Right ventricle myocardium inferior (tissue), 1 donor: ENCODE data around the gene SNAP47. TPM values are rescaled to one million over a fixed set of nuclear protein-coding genes. Genes with fewer than 3 reads are reported as not detected.
"Not testable (repeated sequence)": the region's sequence is repeated elsewhere in the genome, so short reads cannot be mapped to it uniquely, and the experiment has no call there.

Experiments used
- ATAC-seq: fragments of 200-7000 bp; cut with Tn5 transposase; one replicate; pipeline ENCODE4 v1.9.1; 2020; ENCODE audit warnings: mild to moderate bottlenecking, moderate library complexity
- DNase-seq: peaks from one replicate; pipeline ENCODE4 v3.0.0; 2021; ENCODE audit errors: missing footprints
- intact Hi-C: fragments of 100-400 bp; cut with DNase I; formaldehyde crosslinking; loops from one replicate; pipeline ENCODE4 v1.11.0; 2022
- long read RNA-seq: library from polyadenylated mRNA; unstranded; transcript quantifications from one replicate; pipeline ENCODE4 v2.0.0, GENCODE V29; 2021
- total RNA-seq: library from RNA; stranded (reverse); fragmentation: NEBNext Ultra II Directional; extraction: Animal tissue kit (Norgen Biotek cat#: 25700); gene quantifications from one replicate; pipeline ENCODE4 v1.2.1, GENCODE V29; 2021
- donor health status: DM: no; HTN: yes; CAD: no; lungs with severe emphysema.

The SNAP47 gene, protein sequence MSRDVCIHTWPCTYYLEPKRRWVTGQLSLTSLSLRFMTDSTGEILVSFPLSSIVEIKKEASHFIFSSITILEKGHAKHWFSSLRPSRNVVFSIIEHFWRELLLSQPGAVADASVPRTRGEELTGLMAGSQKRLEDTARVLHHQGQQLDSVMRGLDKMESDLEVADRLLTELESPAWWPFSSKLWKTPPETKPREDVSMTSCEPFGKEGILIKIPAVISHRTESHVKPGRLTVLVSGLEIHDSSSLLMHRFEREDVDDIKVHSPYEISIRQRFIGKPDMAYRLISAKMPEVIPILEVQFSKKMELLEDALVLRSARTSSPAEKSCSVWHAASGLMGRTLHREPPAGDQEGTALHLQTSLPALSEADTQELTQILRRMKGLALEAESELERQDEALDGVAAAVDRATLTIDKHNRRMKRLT
- 30.1 TPM for total RNA-seq
- long read RNA-seq, transcript SNAP47-202 (5 exons, 2,362 nt), result major isoform, 19 of 41 reads
- long read RNA-seq, transcript SNAP47-210 (3 exons, 2,375 nt), result minor isoform, 7 of 41 reads
- long read RNA-seq, partial matches to known transcripts, result 3 of 41 reads
- long read RNA-seq, other reads (novel, unspliced or antisense), result 11 of 41 reads

GRCh38 chr1:227734856-227735538 lies at the start of gene SNAP47, which contains the start of gene JMJD4:
Gene SNAP47 (plus strand): TSS chr1:227735435. CDS start chr1:227747737, 12,302 bp downstream.
Gene JMJD4 (minus strand): TSS chr1:227735302. CDS start chr1:227735273, 29 bp downstream.
- ATAC-seq (peak; percentile 94), DNase-seq (peak; percentile 95)
- intact Hi-C loops, result loop anchor here (5.0 kb wide), 1 partner anchor 173 kb away; the partner anchor contains the start of gene ZNF678

DNA sequence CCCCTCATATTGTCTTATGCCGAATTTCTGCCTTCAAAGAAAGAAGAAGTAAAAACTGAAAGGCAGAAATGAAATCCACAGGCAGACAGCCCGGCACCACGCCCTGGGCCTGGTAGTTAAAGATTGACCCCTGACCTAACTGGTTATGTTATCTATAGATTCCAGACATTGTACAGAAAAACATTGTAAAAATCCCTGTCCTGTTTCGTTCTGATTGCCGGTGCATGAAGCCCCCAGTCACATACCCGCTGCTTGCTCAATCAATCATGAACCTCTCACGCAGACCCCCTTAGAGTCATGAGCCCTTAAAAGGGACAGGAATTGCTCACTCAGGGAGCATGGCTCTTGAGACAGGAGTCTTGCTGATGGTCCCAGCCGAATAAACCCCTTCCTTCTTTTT lies 49.4 kb upstream of the SNAP47 start:
- intact Hi-C loops, result no loop called here
- ATAC-seq (no peak), DNase-seq (no peak)

DNA sequence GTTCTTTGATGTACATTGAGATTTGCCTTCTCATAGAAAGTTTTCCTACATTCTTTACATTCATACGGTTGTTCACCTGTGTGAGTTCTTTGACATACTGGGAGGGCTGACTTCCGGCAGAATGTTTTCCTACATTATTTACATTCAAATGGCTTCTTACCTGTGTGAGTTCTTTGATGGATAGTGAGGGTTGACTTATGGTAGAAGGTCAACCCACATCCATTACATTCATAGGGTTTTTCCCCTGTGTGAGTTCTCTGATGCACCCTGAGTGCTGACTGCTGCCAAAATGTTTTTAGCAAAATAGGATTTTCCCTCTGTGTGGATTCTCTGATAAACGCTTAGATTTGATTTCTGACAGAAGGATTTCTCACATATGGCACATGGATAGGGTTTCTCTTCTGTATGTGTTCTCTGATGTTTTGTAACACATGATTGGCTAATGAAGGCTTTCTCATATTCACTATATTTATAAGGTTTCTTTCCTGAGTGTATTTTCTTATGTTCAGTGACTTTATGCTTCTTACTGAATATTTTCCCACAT lies 37.8 kb upstream of the SNAP47 start:
- intact Hi-C loops, result no loop called here
- ATAC-seq (no peak), DNase-seq (no peak)

- ATAC-seq, intact Hi-C loops, DNase-seq: not testable (repeated sequence)
These were observed 33.6 kb upstream of the SNAP47 start for GRCh38 chr1:227701631-227702030.

DNA sequence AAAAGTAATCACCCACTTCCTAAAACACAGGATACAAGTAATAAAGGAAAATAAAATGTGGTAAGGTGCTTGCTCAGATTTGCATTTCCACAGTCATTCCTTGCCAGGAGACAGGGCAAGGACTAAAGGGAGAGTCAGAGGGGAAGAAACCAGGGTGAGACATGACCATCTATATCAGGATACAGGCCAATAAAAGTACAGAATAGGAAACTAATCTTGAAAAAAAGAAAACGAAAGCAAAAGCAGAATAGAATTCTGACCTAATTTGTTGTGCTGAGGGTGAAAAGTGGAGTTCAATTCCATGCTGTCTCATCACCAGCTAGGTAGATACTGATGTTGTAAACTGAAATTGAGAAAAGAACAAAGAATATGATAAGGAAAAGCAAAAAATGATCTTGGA lies 27.4 kb upstream of the SNAP47 start:
- intact Hi-C loops, result no loop called here
- DNase-seq, result no peak

DNA sequence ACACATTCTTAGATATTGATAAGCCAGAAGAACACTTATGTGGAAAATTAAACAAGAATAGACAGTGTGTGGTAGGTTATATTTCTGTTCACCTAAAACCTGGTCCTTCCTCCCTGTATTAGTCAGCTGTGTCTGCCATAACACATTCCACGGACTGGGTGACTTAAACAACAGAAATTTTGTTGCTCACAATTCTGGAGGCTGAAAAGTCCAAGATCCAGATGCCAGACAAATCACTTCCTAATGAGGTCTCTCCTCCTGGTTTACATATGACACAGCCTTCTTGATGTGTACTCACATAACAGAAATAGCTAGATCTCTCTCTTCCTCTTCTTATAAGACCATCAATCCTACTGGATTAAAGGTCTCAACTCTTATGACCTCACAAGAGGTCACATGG lies 25.8 kb upstream of the SNAP47 start:
- intact Hi-C loops, result no loop called here
- ATAC-seq, result no peak
- no peak for DNase-seq

More for the DNA sequence above, 27.4 kb upstream of the SNAP47 start:
- ATAC-seq, result no peak

GRCh38 chr1:227710474-227710873 lies 24.8 kb upstream of the SNAP47 start:
- DNase-seq, ATAC-seq, intact Hi-C loops: not testable (repeated sequence)

DNA sequence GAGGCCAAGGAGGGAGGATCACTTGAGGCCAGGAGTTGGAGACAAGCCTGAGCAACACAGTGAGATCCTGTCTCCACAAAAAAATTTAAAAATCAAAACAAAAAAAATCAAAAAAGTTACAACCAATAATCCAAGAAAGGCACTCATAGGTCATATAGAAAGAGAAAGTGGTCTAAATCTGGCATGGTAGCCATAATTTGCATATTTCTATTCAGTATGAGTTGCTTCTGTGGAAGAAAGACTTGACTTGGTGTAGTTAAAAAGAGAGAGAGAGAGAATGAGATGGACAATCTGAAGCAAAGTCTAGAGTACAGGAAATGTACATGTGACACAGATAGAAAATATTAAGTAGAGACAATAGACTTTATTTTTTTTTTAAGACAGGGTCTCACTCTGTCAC lies 22.6 kb upstream of the SNAP47 start:
- no peak for ATAC-seq
- intact Hi-C loops, result no loop called here
- no peak for DNase-seq

DNA sequence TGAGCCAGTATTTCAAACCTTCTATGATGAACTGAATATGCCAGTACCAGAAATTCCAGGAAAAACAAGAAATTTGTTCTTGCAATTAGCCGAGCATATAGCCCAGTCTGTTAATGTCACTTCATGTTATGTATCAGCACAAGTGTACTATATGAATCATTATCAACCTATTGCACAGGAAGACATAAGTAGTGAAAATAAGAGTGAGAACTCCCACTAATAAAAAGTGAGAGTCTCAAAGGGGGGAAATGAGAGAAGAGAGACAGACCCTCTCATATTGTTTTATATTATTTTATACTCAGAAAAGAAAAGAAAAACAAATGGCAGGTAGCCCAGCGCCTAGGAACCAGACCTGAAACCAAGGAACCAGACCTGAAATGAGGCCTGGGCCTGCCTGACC lies 16.3 kb upstream of the SNAP47 start:
- ATAC-seq, result no peak
- intact Hi-C loops, result no loop called here
- DNase-seq, result no peak

GRCh38 chr1:227723474-227723873 lies 11.8 kb upstream of the SNAP47 start:
- intact Hi-C loops, result no loop called here
- no peak for ATAC-seq
- DNase-seq, result no peak

GRCh38 chr1:227725046-227725445 lies 10.2 kb upstream of the SNAP47 start:
- DNase-seq (no peak), ATAC-seq (no peak)
- intact Hi-C loops, result loop anchor here (5.0 kb wide), 1 partner anchor 238 kb away; no protein-coding TSS in a partner anchor

DNA sequence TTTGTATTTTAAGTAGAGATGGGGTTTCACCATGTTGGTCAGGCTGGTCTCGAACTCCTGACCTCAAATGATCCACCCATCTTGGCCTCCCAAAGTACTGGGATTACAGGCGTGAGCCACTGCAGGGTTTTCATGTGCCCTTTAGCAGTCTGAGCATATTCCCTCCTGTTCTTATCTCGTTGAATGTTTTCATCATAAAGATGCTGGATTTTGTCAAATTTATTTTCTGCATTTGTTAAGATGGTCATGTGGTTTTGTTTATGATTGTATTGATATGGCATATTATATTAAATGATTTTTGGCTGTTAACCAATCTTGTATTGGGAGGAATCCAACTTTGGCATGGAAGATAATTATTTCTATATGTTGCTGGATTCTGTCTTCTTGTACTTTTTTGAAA lies 8.9 kb upstream of the SNAP47 start:
- DNase-seq (no peak), ATAC-seq (no peak)
- intact Hi-C loops, result loop anchor here (5.0 kb wide), 1 partner anchor 239 kb away; no protein-coding TSS in a partner anchor

DNA sequence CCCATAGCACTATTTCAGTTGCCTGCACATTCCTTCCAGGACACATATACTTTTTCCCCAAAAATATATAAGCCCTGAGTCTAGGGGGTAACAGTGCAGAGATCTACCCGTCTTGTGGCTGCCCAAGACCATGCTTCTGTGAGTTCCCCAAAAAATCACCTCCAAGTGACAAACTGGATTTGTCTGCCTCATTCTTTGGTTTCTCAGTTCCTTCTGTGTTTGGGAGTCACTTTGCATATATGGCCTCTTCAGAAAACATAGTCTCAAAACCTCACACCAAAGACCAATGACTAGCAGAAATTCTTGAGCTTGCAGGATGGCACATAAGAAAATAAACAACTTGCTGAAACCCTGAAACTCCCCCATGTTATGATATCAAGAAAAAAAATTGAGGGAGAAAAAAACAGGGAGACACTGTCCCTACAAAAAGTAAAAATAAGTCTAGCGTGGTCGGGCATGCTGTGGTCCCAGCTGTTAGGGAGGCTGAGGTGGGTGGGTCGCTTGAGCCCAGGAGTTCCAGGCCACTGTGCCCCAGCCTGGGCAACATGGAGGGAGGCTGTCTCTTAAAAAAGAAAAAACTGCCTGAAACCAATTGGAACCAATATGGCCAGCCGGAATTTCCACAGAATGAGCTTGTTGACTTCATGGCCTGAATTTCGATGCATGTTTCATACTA lies 8.2 kb upstream of the SNAP47 start:
- intact Hi-C loops, result loop anchor here (5.0 kb wide), 1 partner anchor 240 kb away; no protein-coding TSS in a partner anchor
- DNase-seq (no peak), ATAC-seq (no peak)

GRCh38 chr1:227728059-227728891 lies 7.0 kb upstream of the SNAP47 start:
- intact Hi-C loops, result loop anchor here (5.0 kb wide), 1 partner anchor 241 kb away; no protein-coding TSS in a partner anchor
- ATAC-seq (peak; percentile 69), DNase-seq (peak; percentile 84)

DNA sequence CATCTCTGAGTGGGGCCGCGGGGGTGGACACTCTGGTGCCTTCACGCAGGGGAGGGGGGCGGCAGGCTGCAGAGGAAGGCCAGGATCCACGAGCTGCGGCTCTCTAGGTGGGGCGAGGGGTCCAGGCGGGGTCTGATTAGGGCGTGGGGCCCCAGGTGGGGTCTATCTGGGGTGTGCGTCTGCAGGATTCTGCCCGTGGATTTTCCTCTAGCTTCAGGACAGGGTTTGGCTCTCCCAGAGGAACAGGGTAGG lies 6.4 kb upstream of the SNAP47 start:
- intact Hi-C loops, result loop anchor here (5.0 kb wide), 1 partner anchor 242 kb away; no protein-coding TSS in a partner anchor
- ATAC-seq (peak; percentile 25), DNase-seq (no peak)

- intact Hi-C loops, result loop anchor here (5.0 kb wide), 1 partner anchor 242 kb away; no protein-coding TSS in a partner anchor
- ATAC-seq (no peak), DNase-seq (peak; percentile 46)
These were observed 5.9 kb upstream of the SNAP47 start for GRCh38 chr1:227729144-227729880.
